NCI-H2227 (cell line): Measurements from ENCODE around the gene ROM1.
"Not testable (repeated sequence)": the region's sequence is repeated elsewhere in the genome, so short reads cannot be mapped to it uniquely, and the experiment has no call there.

Experiments used
- DNase-seq: peaks from one replicate; lab custom pipeline; 2025; ENCODE audit not compliant: unreplicated experiment; lab: John Stamatoyannopoulos, UW

The ROM1 gene

GRCh38 chr11:62648185-62648966 lies 35.3 kb downstream of the ROM1 start:
- no peak for DNase-seq

GRCh38 chr11:62648967-62649364 lies 35.9 kb downstream of the ROM1 start:
- no peak for DNase-seq

GRCh38 chr11:62649486-62649885 lies 36.4 kb downstream of the ROM1 start:
- no peak for DNase-seq

- DNase-seq = not testable (repeated sequence)
Measured at GRCh38 chr11:62650283-62650682, 37.2 kb downstream of the ROM1 start.

GRCh38 chr11:62652161-62653006 lies 39.3 kb downstream of the ROM1 start:
- DNase-seq = no peak

- DNase-seq = no peak
Measured at GRCh38 chr11:62654297-62654696, 41.2 kb downstream of the ROM1 start.

- no peak for DNase-seq
Measured at GRCh38 chr11:62656796-62657429, 43.9 kb downstream of the ROM1 start.

- peak; percentile 82 for DNase-seq
Measured at GRCh38 chr11:62664405-62665074, 51.5 kb downstream of the ROM1 start.
